Keratinocyte (primary cell): ENCODE measurements around the gene GRM5. TPM values are rescaled to one million over a fixed set of nuclear protein-coding genes. Genes with fewer than 3 reads are reported as not detected.

Experiments
- DNase-seq: peaks from one replicate; pipeline ENCODE4 v3.0.0-alpha.2; 2011; ENCODE audit warnings: low read depth, missing footprints, low spot score
- FAIRE-seq: peaks from 2 replicates; lab custom pipeline; 2011; peaks lifted over from hg19 to GRCh38; lab: Jason Lieb, UNC
- H2AFZ ChIP-seq: 2 replicates; pipeline ENCODE4 v1.6.0; 2012; ENCODE audit warnings: low read length, control low read depth, inconsistent platforms; ENCODE audit not compliant: control insufficient read depth
- H3K27ac ChIP-seq: 2 replicates; pipeline ENCODE4 v1.5.1; 2011; ENCODE audit warnings: low read length; ENCODE audit not compliant: control insufficient read depth, insufficient read depth
- H3K27me3 ChIP-seq: 3 replicates; pipeline ENCODE4 v1.6.0; 2011; ENCODE audit warnings: low read length; ENCODE audit not compliant: control insufficient read depth, insufficient read depth; ENCODE audit errors: extremely low read depth
- H3K36me3 ChIP-seq, 2 experiments: 2 replicates in 1 of 2; 3 replicates in 1 of 2; pipeline ENCODE4 v1.5.1; 2011; ENCODE audit warnings: low read length in 2 of 2, mild to moderate bottlenecking in 1 of 2; ENCODE audit not compliant: control insufficient read depth in 2 of 2, insufficient read depth in 2 of 2; ENCODE audit errors: extremely low read depth in 1 of 2
- H3K4me1 ChIP-seq: 3 replicates; pipeline ENCODE4 v1.5.1; 2011; ENCODE audit warnings: low read length; ENCODE audit not compliant: control insufficient read depth, insufficient read depth; ENCODE audit errors: extremely low read depth
- H3K4me2 ChIP-seq: 3 replicates; pipeline ENCODE4 v1.6.0; 2011; ENCODE audit warnings: low read depth, low read length; ENCODE audit not compliant: control insufficient read depth, insufficient read depth; ENCODE audit errors: extremely low read depth
- H3K4me3 ChIP-seq, 3 experiments: fragments of 200-600 bp in 1 of 3; sonication (generic) in 1 of 3; 2 replicates in 2 of 3; 3 replicates in 1 of 3; pipeline ENCODE4 v1.5.1; 2011 to 2016; ENCODE audit warnings: low read length in 3 of 3, mild to moderate bottlenecking in 3 of 3, control low read depth in 2 of 3, inconsistent platforms in 1 of 3, low read depth in 1 of 3, mixed read lengths in 1 of 3, mixed run types in 1 of 3, moderate library complexity in 1 of 3; ENCODE audit not compliant: control insufficient read depth in 2 of 3, insufficient read depth in 2 of 3; ENCODE audit errors: extremely low read depth in 1 of 3
- H3K79me2 ChIP-seq: 2 replicates; pipeline ENCODE4 v1.6.0; 2012; ENCODE audit warnings: low read length; ENCODE audit not compliant: control insufficient read depth, insufficient read depth
- H3K9ac ChIP-seq: 3 replicates; pipeline ENCODE4 v1.6.0; 2011; ENCODE audit warnings: low read length; ENCODE audit not compliant: control insufficient read depth, insufficient read depth; ENCODE audit errors: extremely low read depth
- H3K9me1 ChIP-seq: 3 replicates; pipeline ENCODE4 v1.6.0; 2011; ENCODE audit warnings: low read length; ENCODE audit not compliant: control insufficient read depth, insufficient read depth; ENCODE audit errors: extremely low read depth
- H3K9me3 ChIP-seq: 2 replicates; pipeline ENCODE4 v1.5.1; 2012; ENCODE audit warnings: low read depth, low read length; ENCODE audit not compliant: control insufficient read depth
- H4K20me1 ChIP-seq: 3 replicates; pipeline ENCODE4 v1.6.0; 2011; ENCODE audit warnings: low read length; ENCODE audit not compliant: control insufficient read depth, insufficient read depth; ENCODE audit errors: extremely low read depth
- EZH2 ChIP-seq: IDR thresholded peaks from one replicate; pipeline ENCODE4 v1.6.1; 2012; ENCODE audit warnings: inconsistent platforms, mild to moderate bottlenecking, low read length, moderate library complexity
- dilution Hi-C: fragments of 300-500 bp; cut with MboI; formaldehyde crosslinking; loops from one replicate; pipeline ENCODE4 v1.7.0; 2020; ENCODE audit warnings: low sequenced_read_pairs; ENCODE audit not compliant: extremely low pct_ligation_motif_present
- polyA plus RNA-seq, 5 experiments: library from polyadenylated mRNA; depleted of rRNA in 3 of 5; stranded (reverse) in 3 of 5; stranded (forward) in 1 of 5; unstranded in 1 of 5; fragments of >200 nt; gene quantifications; 1 replicate in 1 of 5; 2 replicates in 3 of 5; 3 replicates in 1 of 5; pipeline versions ENCODE4 v1.2.1 to v1.2.3, GENCODE V29; 2011 to 2012; ENCODE audit warnings: missing spikeins in 2 of 5, low read depth in 1 of 5, low replicate concordance in 1 of 5
- TF ChIP-seq, protein P1 (sequence below), 3 experiments: IDR thresholded peaks in 1 of 3; conservative IDR thresholded peaks in 1 of 3; optimal IDR thresholded peaks in 1 of 3; 2 replicates in 2 of 3; 3 replicates in 1 of 3; pipeline versions ENCODE3 to v1.5.1; 2011; ENCODE audit warnings: low read length in 3 of 3, mild to moderate bottlenecking in 3 of 3, moderate library complexity in 2 of 3, control low read depth in 1 of 3, inconsistent platforms in 1 of 3; ENCODE audit not compliant: insufficient read depth in 2 of 3; ENCODE audit errors: extremely low read depth in 1 of 3

GRM5 gene
- polyA plus RNA-seq, 1 donor (not counting 4 experiments of a cell fraction or from before 2014, with no cell fraction given): not detected

DNA sequence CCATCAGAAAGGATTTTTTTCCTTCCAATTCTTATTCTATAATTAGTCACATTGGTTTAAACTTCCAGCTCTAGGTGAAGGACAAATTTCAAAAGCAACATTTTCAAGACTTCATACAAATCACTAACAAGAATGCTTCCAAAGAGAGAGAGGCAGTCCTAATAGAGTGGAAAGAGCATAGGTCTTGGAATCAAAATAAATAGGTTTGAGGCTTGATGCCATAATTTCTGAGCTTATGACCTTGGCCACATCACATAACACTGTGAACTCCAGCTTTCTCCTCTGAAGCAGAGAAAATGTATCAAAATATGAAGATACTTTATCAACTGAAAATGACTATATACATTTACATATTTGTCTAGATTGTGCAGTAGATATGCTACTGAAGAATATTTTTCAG is 246.8 kb downstream of the GRM5 start:
- H3K4me2 ChIP-seq: no peak overlapping the region
- H2AFZ ChIP-seq: no peak overlapping the region
- no peak overlapping the region for H3K9ac ChIP-seq
- FAIRE-seq (no peak), DNase-seq (no peak)
- H4K20me1 ChIP-seq: no peaks in the 10 kb centered on the region
- TF ChIP-seq EZH2: no peak
- TF ChIP-seq, protein P1, sequence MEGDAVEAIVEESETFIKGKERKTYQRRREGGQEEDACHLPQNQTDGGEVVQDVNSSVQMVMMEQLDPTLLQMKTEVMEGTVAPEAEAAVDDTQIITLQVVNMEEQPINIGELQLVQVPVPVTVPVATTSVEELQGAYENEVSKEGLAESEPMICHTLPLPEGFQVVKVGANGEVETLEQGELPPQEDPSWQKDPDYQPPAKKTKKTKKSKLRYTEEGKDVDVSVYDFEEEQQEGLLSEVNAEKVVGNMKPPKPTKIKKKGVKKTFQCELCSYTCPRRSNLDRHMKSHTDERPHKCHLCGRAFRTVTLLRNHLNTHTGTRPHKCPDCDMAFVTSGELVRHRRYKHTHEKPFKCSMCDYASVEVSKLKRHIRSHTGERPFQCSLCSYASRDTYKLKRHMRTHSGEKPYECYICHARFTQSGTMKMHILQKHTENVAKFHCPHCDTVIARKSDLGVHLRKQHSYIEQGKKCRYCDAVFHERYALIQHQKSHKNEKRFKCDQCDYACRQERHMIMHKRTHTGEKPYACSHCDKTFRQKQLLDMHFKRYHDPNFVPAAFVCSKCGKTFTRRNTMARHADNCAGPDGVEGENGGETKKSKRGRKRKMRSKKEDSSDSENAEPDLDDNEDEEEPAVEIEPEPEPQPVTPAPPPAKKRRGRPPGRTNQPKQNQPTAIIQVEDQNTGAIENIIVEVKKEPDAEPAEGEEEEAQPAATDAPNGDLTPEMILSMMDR (optimal IDR thresholded peaks at IDR 0.05 in 1 of 3, IDR thresholded peaks at IDR 0.05 in 1 of 3, conservative IDR thresholded peaks at IDR 0.05 in 1 of 3; ENCODE audit: extremely low read depth in 1 of 3, insufficient read depth in 2 of 3, low read length in 3 of 3): no peak
- dilution Hi-C loops: no loop called here
- no peak overlapping the region for H3K27ac ChIP-seq
- H3K9me1 ChIP-seq: no peaks in the 10 kb centered on the region
- H3K36me3 ChIP-seq: no peaks in the 10 kb centered on the region
- H3K79me2 ChIP-seq: no peaks in the 10 kb centered on the region
- H3K4me1 ChIP-seq: no peaks in the 10 kb centered on the region
- H3K4me3 ChIP-seq: no peak overlapping the region
- H3K9me3 ChIP-seq: no peaks in the 10 kb centered on the region
- H3K27me3 ChIP-seq: no peaks in the 10 kb centered on the region

DNA sequence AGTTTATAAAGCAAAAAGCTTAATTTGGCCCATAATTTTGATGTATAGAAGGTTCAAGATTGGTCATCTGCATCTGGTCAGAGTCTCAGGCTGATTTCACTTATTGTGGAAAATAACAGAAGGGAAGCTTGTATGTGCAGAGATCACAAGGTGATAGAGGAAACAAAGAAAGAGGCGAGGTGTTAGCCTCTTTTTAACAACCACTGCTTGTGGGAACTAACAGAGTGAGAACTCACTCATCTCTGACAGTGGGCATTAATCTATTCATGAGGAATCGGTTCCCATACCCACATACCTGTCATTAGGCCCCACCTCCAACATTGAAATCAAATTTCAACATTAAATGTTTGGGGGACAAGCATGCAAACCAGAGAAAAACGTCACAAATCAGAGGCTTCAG is 250.3 kb downstream of the GRM5 start:
- TF ChIP-seq, protein P1 (optimal IDR thresholded peaks at IDR 0.05 in 1 of 3, IDR thresholded peaks at IDR 0.05 in 1 of 3, conservative IDR thresholded peaks at IDR 0.05 in 1 of 3; ENCODE audit: extremely low read depth in 1 of 3, insufficient read depth in 2 of 3, low read length in 3 of 3): no peak
- TF ChIP-seq EZH2: no peak
- FAIRE-seq: no peak
- H3K36me3 ChIP-seq: no peaks in the 10 kb centered on the region
- no peaks in the 10 kb centered on the region for H3K9me3 ChIP-seq
- dilution Hi-C loops: no loop called here
- H4K20me1 ChIP-seq: no peaks in the 10 kb centered on the region
- no peak for DNase-seq
- no peak overlapping the region for H3K27ac ChIP-seq
- no peaks in the 10 kb centered on the region for H3K79me2 ChIP-seq
- no peaks in the 10 kb centered on the region for H3K9me1 ChIP-seq
- no peak overlapping the region for H2AFZ ChIP-seq
- H3K27me3 ChIP-seq: no peaks in the 10 kb centered on the region
- H3K4me2 ChIP-seq: no peak overlapping the region
- H3K4me3 ChIP-seq: no peak overlapping the region
- no peaks in the 10 kb centered on the region for H3K4me1 ChIP-seq
- no peak overlapping the region for H3K9ac ChIP-seq
